Mesodermal cell (in vitro differentiated cells): ENCODE data around the gene ZNF726.
"Not testable (repeated sequence)": the region's sequence is repeated elsewhere in the genome, so short reads cannot be mapped to it uniquely, and the experiment has no call there.

ENCODE experiments used
- H3K27ac ChIP-seq: 2 replicates; pipeline ENCODE4 v1.7.0; 2013; ENCODE audit warnings: mild to moderate bottlenecking, low read depth, low read length, moderate library complexity; ENCODE audit not compliant: severe bottlenecking
- H3K36me3 ChIP-seq: 2 replicates; pipeline ENCODE4 v1.7.1; 2013; ENCODE audit warnings: mild to moderate bottlenecking, low read length, moderate library complexity; ENCODE audit not compliant: control insufficient read depth, insufficient read depth
- H3K4me1 ChIP-seq: one replicate; pipeline ENCODE4 v1.7.1; 2013; ENCODE audit warnings: mild to moderate bottlenecking, low read length; ENCODE audit not compliant: insufficient read depth, control insufficient read depth, poor library complexity, severe bottlenecking
- H3K4me3 ChIP-seq: 2 replicates; pipeline ENCODE4 v1.7.0; 2013; ENCODE audit warnings: low read length, control low read depth, mild to moderate bottlenecking; ENCODE audit not compliant: insufficient read depth, poor library complexity, severe bottlenecking; ENCODE audit errors: extremely low read depth
- H3K9me3 ChIP-seq: 2 replicates; pipeline ENCODE4 v1.7.1; 2013; ENCODE audit warnings: mild to moderate bottlenecking, low read length, moderate library complexity; ENCODE audit not compliant: control insufficient read depth
- WGBS, 2 experiments: methylation state at CpG; one replicate each; pipeline ENCODE4 v1.1.5; 2013; ENCODE audit warnings: missing lambda C conversion rate in 2 of 2; ENCODE audit not compliant: insufficient coverage in 2 of 2; 5-methylcytosine and 5-hydroxymethylcytosine counted together

The ZNF726 gene

DNA sequence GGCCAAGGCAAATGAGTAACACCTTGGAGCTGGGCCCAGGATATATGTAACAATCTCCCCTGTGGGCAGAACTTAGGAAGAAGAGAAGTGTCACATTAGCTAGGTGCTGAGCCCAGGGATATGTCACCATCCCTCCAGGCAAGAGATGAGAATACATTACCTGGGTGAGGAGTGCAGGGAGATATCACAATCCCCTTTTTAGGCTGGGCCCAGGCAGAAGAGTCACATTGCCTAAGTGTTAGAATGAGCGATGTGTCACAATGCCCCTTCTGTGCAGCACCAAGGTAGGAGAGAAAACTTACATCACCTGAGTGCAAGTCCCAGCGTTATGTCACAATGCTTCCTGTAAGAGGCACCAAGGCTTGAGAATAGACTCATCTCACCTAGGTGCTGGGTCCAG is 60.3 kb downstream of the ZNF726 start:
- Histone ChIP-seq H3K36me3 (no peaks in the 10 kb centered on the region), H3K4me3 (no peak overlapping the region), H3K4me1 (no peaks in the 10 kb centered on the region), H3K27ac (no peak overlapping the region), H3K9me3 (no peaks in the 10 kb centered on the region)
- 72 to 74% methylated on average over 2 of the region's 2 CpGs for WGBS, 2 experiments

- H3K4me3 ChIP-seq, H3K9me3 ChIP-seq, H3K4me1 ChIP-seq, H3K36me3 ChIP-seq, H3K27ac ChIP-seq: not testable (repeated sequence)
- WGBS, 2 experiments = no CpG with 5 or more reads among the region's 3 CpGs
These were observed 61.9 kb downstream of the ZNF726 start for GRCh38 chr19:23976631-23977030.

DNA sequence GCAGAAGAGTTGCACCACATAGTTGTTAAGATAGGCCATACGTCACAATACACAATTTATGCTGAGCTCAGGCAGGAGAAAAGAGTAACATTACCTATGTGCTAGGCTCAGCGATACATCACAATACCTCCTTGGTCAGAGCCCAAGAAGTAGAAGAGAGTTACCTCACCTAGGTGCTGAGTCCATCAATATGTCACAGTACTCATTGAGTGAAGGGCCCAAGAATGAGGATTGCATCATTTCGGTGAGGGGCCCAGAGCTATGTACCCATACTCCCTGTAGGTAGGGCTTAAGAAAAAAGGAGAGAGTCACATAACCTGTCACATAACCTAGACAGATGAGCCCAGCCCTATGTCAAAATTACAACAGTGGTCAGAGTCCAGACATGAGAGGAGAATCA is 62.6 kb downstream of the ZNF726 start:
- not testable (repeated sequence) for H3K36me3 ChIP-seq, H3K9me3 ChIP-seq, H3K27ac ChIP-seq, H3K4me1 ChIP-seq, H3K4me3 ChIP-seq
- no CpG with 5 or more reads among the region's 3 CpGs for WGBS, 2 experiments

DNA sequence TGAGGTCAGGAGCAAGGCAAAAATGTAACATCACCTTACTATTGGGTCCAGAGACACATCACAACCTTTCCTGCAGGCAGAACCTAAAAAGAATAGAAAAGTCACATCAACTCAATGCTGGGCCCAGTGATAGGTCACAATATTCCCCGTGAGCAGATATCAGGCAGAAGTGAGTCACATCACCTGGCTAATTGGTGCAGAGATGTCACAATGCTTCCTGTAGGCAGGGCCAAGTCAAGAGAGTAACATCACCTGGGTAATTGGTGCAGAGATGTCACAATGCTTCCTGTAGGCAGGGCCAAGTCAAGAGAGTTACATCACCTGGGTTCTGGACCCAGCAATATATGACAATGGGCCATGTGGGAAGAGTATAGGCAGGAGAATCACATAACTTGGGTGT is 63.4 kb downstream of the ZNF726 start:
- H3K4me1 ChIP-seq = no peaks in the 10 kb centered on the region
- H3K36me3 ChIP-seq = no peaks in the 10 kb centered on the region
- H3K4me3 ChIP-seq = no peak overlapping the region
- H3K27ac ChIP-seq = no peak overlapping the region
- peaks cover 3% of the 10 kb centered on the region for H3K9me3 ChIP-seq
- WGBS, 2 experiments = 55 to 71% methylated on average over 1 of the region's 1 CpG

GRCh38 chr19:23980805-23981204 is 66.1 kb downstream of the ZNF726 start:
- peaks cover 3% of the 10 kb centered on the region for H3K9me3 ChIP-seq
- WGBS, 2 experiments = 53% methylated on average over 2 of the region's 2 CpGs; no CpG with 5 or more reads in 1 of the 2 experiments
- H3K4me1 ChIP-seq = no peaks in the 10 kb centered on the region
- no peak overlapping the region for H3K4me3 ChIP-seq
- no peak overlapping the region for H3K27ac ChIP-seq
- H3K36me3 ChIP-seq = no peaks in the 10 kb centered on the region

- H3K4me1 ChIP-seq = no peaks in the 10 kb centered on the region
- WGBS, 2 experiments = 100% methylated on average over 1 of the region's 2 CpGs; no CpG with 5 or more reads in 1 of the 2 experiments
- no peaks in the 10 kb centered on the region for H3K36me3 ChIP-seq
- no peak overlapping the region for H3K27ac ChIP-seq
- H3K4me3 ChIP-seq = no peak overlapping the region
- peaks cover 3% of the 10 kb centered on the region for H3K9me3 ChIP-seq
These were observed 67.2 kb downstream of the ZNF726 start for GRCh38 chr19:23981863-23982262.

GRCh38 chr19:23983406-23983805 is 68.7 kb downstream of the ZNF726 start:
- WGBS, 2 experiments = 9% methylated on average over 1 of the region's 1 CpG; no CpG with 5 or more reads in 1 of the 2 experiments
- H3K36me3 ChIP-seq = no peaks in the 10 kb centered on the region
- no peaks in the 10 kb centered on the region for H3K4me1 ChIP-seq
- peaks cover 6% of the 10 kb centered on the region for H3K9me3 ChIP-seq
- H3K4me3 ChIP-seq = no peak overlapping the region
- no peak overlapping the region for H3K27ac ChIP-seq
